ENCODE results near the gene TUBA4B. TPM values are rescaled to one million over a fixed set of nuclear protein-coding genes. Genes with fewer than 3 reads are reported as not detected.

Gene TUBA4B
- total RNA-seq, 6 experiments from 2014 or later = 0.27 to 2.0 (median 0.57) TPM; not detected in 2

DNA sequence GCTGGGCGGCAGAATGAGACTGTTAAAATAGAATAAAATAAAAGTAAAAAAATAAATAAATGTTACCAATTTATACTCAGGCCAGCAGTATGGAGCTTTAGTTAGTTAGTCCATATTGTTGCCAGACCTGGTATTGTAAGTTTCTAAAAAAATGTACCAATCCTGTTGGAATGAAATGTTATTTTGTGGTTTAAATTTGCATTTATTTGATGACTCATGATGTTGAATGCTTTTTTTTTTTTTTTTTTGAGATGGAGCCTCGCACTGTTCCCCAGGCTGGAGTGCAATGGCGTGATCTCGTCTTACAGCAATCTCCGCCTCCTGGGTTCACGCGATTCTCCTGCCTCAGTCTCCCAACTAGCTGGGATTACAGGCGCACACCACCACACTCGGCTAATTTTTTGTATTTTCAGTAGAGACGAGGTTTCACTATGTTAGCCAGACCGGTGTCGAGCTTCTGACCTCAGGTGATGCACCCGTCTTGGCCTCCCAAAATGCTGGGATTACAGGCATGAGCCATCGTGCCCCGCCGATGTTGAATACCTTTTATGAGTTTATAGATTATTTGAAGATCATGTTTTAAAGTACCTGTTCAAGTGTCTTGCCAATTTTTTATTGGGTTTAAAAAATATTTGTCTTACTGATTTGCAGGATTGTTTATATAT, 61.9 kb downstream of the TUBA4B start:
- no peak for ATAC-seq
- no peak for DNase-seq
- no peak overlapping the region for H3K4me3 ChIP-seq
- intact Hi-C loops (cut with DNase I) = no loop called here
- no peaks in the 10 kb centered on the region for H3K36me3 ChIP-seq
- no peak for TF ChIP-seq POLR2A (IDR thresholded peaks at IDR 0.05)
- 86% methylated on average over 16 of the region's 16 CpGs for WGBS (ENCODE audit: insufficient coverage, low coverage, low lambda C conversion rate, missing lambda C conversion rate)
- no peaks in the 10 kb centered on the region for H3K27me3 ChIP-seq
- no peaks in the 10 kb centered on the region for H3K9me3 ChIP-seq
- H3K27ac ChIP-seq = no peak overlapping the region
- H3K4me1 ChIP-seq = no peaks in the 10 kb centered on the region

MicroRNAs within 50 kb of the gene (microRNA counts, 767-probe panel; counts per million panel counts)
- microRNA hsa-miR-153 = 237 counts per million

Small RNA genes within 50 kb of the gene (microRNA-seq; reads per million reads assigned to microRNA genes)
- gene MIR153-1 = 0 reads per million in 2 donors

Small RNA genes within 50 kb of the gene (small RNA-seq; reads per million reads assigned to genes)
- gene MIR153-1 = 0 reads per million in 2 experiments

Other genes starting within 250 kb of the TUBA4B start
- gene CFAP65, start 211.7 kb upstream of the TUBA4B start, total RNA-seq = not detected
- gene IHH, start 192.3 kb upstream of the TUBA4B start, total RNA-seq = 1 to 10 TPM in 3 of 6 experiments, under 1 TPM in 3; 0.42 to 3.9 (median 1.1) TPM
- 10 to 100 TPM in 3 of 6 experiments, 1 to 10 TPM in 3; 5.8 to 16.7 (median 10.9) TPM for gene NHEJ1, start 92.4 kb upstream of the TUBA4B start, total RNA-seq
- 1 to 10 TPM in 5 of 6 experiments, under 1 TPM in 1; 0.62 to 4.9 (median 2.1) TPM for gene SLC23A3, start 83.2 kb upstream of the TUBA4B start, total RNA-seq
- 10 to 100 TPM; 22.3 to 37.1 (median 30.2) TPM for gene CNPPD1, start 76.3 kb upstream of the TUBA4B start, total RNA-seq
- 10 to 100 TPM; 33.6 to 77.9 (median 51.0) TPM for gene RETREG2, start 75.0 kb upstream of the TUBA4B start, total RNA-seq
- gene ZFAND2B, start 46.5 kb upstream of the TUBA4B start, total RNA-seq = 10 to 100 TPM; 20.7 to 32.3 (median 28.8) TPM
- gene ABCB6, start 34.3 kb upstream of the TUBA4B start, total RNA-seq = 10 to 100 TPM; 20.3 to 72.5 (median 37.3) TPM
- 10 to 100 TPM; 28.3 to 39.6 (median 33.2) TPM for gene ATG9A, start 23.6 kb upstream of the TUBA4B start, total RNA-seq
- gene ANKZF1, start 23.4 kb upstream of the TUBA4B start, total RNA-seq = 10 to 100 TPM; 19.3 to 27.8 (median 24.5) TPM
- gene GLB1L, start 7.8 kb upstream of the TUBA4B start, total RNA-seq = 1 to 10 TPM; 2.1 to 4.2 (median 2.8) TPM
- gene STK16, start 7.8 kb upstream of the TUBA4B start, total RNA-seq = 10 to 100 TPM; 17.7 to 28.1 (median 21.9) TPM
- gene TUBA4A, start 675 bp downstream of the TUBA4B start, total RNA-seq = 100 to 1,000 TPM in 1 of 6 experiments, 10 to 100 TPM in 5; 14.9 to 114 (median 35.6) TPM
- gene DNAJB2, start 26.1 kb downstream of the TUBA4B start, total RNA-seq = 10 to 100 TPM; 32.6 to 52.1 (median 39.9) TPM
- gene PTPRN, start 56.2 kb downstream of the TUBA4B start, total RNA-seq = under 1 TPM in 1 of 6 experiments, not detected in 5; 0.31 TPM
- not detected for gene RESP18, start 79.5 kb downstream of the TUBA4B start, total RNA-seq
- 10 to 100 TPM; 37.1 to 60.2 (median 47.0) TPM for gene DNPEP, start 134.7 kb downstream of the TUBA4B start, total RNA-seq
- gene DES, start 165.1 kb downstream of the TUBA4B start, total RNA-seq = 10 to 100 TPM in 1 of 6 experiments, 1 to 10 TPM in 5; 1.2 to 25.6 (median 2.5) TPM
- gene SPEG, start 181.6 kb downstream of the TUBA4B start, total RNA-seq = 1 to 10 TPM in 1 of 6 experiments, under 1 TPM in 5; 0.24 to 1.5 (median 0.48) TPM
- 10 to 100 TPM; 21.7 to 54.1 (median 40.2) TPM for gene GMPPA, start 245.6 kb downstream of the TUBA4B start, total RNA-seq